Stimulated activated CD8-positive, alpha-beta memory T cell treated with anti-CD3 and anti-CD28 coated beads, Interleukin-12 subunit alpha, Interleukin-12 subunit beta, amount 100 ng/mL, for 4 hours (primary cell): ENCODE measurements around the gene GRIN2D.

Experiments used
- DNase-seq: peaks from one replicate; pipeline ENCODE4 v3.0.0-alpha.2; 2020; ENCODE audit warnings: low read depth

GRIN2D gene

DNA sequence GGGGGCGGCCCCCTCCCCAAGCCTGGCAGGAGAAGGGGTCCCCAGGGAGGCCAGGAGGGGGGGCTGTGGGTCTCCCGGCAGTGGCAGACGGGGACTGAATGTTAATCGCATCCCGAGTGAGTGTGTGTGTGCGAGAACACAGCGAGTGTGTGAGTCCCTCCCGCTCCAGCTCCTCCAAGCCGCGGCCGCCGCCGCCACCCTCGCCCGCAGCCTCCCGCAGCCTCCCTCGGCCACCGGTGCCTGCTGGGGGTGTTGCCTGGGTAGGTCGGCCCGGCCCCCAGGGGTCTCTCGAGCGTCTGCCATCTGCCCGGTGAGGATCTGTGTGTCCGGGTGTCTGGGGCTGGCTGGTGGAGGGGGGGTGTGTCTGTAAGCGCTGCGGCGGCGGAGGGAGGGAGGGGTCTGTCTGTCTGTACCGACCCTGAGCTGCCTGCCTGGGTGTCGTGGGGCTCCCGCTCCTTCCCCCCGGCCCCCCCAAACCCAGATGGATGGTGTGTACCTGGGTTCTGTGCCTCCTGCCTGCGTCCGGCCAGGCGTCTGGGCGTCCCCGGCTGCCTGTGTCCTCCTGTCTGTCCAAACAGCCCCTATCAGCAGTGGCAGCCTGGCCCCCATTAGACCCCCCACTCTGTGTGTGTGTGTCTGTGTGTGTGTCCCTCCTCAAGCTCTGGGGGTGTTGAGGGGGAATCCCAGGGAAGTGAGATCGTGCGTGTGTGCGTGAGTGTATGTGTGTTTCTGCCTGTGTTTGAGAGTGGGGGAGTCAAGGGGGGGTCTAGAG is at the start of gene GRIN2D:
Gene GRIN2D, plus strand, starts transcription at position 110 of the 772 bp plus-strand sequence. CDS start 4,725 bp downstream, outside the sequence.
- DNase-seq = no peak

DNA sequence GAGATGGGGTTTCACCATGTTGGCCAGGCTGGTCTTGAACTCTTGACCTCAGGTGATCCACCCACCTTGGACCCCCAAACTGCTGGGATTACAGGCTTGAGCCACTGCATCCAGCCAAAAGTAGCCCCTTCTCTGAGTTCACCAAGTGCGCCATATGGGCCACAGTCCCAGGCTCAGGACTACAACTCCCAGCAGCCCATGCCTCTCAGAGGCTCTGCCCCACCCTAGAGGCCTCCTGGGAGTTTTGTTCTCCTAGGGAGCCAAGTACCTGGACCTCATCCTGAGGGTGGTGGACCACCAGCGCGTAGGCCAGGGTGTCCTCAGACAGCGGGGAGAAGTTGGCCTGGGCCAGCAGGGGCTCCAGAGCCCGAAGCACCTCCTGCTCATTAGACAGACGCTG is 48.6 kb upstream of the GRIN2D start:
- no peak for DNase-seq

DNA sequence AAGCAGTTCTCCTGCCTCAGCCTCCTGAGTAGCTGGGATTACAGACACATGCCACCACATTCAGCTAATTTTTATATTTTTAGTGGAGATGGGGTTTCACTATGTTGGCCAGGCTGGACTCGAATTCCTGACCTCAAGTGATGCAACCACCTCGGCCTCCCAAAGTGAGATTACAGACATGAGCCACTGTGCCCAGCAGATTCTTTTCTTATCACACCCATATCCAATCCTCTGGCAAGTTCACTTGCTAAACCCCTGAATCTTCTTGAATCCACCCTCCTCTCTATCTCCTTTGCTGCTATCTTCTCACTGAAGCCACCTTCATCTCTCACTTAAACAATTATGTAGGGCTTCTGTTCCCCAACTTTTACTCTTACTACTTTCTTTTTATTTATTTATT is 47.3 kb upstream of the GRIN2D start:
- DNase-seq = no peak

DNA sequence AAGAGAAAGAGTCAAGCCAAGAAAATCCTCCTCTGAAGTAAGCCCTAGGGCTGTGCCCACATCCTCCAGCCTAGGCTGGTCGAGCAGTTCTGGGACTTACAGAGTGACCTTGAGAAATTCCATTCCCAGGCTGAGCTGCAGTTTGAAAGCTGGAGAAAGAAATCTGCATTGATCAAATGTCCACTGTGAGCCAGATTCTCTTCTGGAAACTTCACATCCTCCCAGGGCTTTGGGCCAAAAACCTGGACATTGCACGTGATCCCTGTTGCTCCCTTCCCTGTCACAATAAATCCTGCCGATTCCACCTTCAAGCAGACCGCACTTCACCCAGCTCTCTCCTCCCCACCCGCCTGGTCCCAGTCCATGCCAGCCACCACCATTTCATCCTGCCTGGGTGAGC is 45.4 kb upstream of the GRIN2D start:
- DNase-seq = no peak

DNA sequence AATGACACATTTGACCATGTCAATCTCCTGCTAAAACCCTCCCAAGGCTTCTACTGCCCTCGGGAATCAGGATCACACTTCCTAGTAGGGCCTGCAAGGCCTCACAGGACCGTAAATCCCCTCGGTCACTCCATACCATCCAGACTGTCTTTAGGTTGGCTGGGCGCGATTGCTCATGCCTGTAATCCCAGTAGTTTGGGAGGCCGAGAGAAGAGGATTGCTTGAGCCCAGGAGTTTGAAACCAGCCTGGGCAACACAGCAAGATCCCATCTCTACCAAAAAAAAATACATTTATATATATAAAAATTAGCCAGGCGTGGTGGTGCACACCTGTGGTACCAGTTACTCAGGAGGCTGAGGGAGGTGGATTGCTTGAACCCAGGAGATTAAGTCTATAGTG is 44.7 kb upstream of the GRIN2D start:
- DNase-seq = no peak

DNA sequence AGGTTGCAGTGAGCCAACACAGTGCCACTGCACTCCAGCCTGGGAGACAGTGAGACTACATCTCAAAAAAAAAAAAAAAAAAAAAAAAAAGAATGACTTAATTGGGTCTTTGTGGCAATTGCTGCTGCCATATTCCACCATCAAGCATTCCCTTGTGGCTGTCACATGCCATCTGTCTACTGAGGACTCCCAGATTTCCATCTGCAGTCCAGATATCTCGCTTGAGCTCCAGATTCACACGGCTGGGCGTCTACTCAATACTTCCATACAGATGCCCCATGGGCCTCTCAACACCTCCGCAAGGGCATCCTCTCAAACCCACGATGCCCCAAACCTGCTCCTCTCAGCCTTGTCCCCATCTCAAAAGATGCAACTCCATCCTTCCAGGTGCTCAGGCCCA is 42.6 kb upstream of the GRIN2D start:
- no peak for DNase-seq

DNA sequence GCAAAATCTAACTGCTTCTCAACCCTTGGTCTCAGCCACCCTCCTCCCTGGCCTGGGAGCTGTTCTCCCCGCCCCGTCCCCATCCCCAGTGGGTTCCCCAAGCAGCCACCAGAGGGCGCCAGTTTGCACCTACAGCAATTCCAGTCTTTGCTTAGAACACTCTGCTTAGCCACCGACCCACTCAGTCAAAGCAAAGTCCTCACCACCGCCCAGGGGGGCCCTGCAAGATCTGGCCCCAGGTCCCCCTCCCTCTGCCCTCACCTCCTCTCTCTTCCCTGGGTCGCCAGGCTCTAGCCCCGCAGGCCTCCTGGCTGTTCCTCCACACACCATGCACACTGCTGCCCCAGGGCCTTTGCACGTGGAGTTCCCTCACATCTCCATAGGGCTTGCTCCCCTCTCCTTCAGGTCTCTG is 42.1 kb upstream of the GRIN2D start:
- DNase-seq = peak; percentile 52

DNA sequence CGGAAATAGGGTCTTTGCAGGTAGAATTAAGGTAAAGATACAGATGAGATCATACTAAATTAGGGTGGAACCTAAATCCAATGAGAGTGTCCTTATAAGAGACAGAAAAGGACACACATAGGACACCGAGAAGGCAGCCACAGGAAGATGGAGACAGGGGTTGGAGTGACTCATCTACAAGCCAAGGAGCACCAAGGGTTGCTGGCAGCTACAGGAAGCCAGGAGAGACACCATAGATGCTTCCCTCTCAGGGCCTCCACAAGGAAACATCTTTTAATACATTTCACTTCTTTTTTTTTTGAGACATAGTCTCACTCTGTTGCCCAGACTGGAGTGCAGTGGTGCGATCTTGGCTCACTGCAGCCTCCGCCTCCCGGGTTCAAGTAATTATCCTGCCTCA is 39.8 kb upstream of the GRIN2D start:
- DNase-seq = no peak

DNA sequence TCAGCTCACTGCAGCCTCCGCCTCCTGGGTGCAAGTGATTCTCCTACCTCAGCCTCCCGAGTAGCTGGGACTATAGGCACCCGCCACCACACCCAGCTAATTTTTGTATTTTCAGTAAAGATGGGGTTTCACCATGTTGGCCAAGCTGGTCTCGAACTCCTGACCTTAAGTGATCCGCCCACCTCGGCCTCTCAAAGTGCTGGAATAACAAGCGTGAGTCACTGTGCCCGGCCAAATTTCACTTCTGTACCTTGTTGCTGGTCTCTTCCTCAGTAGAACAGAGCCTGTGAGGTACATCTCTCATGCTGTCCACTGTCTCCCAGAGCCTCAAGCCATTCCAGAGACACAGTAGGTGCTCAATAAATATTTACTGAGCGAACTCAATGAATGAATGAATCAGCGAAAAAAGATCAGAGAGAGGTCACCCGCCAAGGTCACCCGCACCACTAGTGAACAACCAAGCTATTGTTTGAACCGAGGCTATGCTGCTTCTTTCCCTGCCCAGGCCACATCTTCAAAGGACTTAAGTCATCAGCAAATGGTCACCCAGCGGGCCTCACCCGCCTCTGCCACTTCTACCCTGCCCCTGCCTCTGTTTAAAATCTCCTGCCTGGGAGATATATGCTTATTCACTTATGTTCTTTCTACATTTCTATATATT is 39.0 kb upstream of the GRIN2D start:
- no peak for DNase-seq

DNA sequence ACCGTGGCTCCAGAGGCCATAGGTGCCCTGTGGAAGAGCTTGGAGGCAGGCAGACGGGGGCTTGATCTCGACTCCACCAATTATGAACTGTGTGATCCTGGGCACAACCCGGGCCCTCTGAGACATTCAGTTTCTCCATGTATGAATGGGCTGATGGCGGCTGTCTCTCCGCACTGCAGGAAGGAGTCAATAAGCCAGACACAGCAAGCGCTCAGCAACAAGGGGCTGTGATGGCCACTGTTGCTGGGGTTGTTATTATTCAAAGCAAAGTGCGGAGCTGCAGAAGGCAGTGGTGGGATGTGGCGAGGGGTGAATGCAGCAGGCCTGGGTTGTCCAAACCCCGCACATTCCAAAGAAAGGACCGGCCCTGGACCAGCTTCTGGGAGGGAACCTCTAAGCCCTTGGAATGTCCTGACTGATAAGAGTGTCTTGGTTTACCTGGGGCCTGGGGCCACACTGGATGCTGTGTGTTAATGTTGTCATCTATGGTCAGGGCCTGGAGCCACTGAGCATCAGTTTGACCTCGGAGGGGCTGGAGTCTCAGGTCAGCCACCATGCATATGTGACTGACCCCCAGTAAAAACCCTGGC is 38.0 kb upstream of the GRIN2D start:
- DNase-seq = no peak

DNA sequence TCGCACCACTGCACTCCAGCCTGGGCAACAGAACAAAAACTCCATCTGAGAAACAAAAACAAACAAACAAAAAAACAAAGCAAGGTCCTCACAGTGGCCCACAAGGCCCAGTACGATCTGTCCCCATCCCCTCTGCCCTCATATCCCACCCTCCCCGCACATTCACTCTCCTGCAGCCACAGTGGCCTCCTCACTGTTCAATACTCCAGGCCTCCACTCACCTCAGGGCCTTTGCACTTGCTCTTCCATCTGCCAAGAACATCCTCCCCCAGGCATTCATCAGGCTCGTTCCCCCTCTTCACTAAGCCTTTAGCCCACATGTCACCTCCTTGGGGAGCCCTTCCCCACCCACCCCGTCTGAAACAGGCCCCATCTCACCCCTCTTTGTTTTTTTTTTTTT is 34.3 kb upstream of the GRIN2D start:
- DNase-seq = no peak

DNA sequence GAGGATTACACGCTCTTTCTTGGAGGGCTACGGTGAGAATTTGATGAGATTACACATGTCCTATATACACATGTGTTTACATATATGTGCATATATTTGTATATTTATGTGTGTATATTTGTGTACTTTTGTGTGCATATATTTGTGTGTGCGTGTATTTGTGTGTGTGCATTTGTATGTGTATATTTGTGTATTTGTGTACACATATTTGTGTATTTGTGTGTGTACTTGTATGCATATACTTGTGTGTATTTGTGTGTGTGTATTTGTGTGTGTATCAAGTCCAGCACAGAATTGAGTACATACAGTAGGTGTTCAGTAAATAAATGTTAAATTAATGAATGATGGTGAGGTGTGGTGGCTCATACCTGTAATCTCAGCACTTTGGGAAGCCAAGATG is 31.6 kb upstream of the GRIN2D start:
- no peak for DNase-seq

DNA sequence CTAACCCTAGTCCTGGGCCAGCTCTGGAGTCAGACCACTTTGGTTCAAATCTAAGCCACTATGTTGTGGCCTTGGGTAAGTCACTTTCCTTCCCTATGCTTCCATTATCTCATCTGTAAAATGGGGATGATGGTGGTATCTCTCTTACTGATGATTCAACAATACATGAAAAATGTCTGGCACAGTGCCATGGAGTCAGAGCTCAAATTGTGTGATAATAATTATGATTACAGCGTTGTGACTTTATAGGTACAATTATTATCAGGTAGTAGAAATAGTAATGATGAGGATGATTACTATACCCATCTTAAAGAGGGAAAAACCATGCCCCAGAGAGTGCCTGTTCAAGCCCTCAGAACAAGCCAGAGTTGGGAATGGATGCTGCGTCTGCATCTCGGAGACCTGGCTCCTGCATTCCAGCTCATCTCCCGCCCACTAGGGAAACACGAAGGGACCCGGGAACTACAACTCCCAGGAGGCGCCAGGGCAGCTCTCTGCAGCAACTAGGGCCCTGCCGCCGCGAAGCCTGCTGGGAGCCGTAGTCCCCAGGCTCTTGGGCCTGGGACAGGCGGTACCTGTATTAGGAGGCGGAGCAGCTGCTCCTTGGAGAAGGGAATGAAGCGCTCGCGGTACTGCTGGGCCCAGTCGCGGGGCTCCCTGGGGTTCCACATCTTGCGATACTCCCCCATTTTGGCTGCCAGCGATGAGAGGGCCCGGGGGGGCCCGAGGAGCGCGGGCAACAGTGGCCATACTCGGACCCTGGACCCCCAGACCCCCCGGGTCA is 30.6 kb upstream of the GRIN2D start:
- DNase-seq = peak; percentile 73

DNA sequence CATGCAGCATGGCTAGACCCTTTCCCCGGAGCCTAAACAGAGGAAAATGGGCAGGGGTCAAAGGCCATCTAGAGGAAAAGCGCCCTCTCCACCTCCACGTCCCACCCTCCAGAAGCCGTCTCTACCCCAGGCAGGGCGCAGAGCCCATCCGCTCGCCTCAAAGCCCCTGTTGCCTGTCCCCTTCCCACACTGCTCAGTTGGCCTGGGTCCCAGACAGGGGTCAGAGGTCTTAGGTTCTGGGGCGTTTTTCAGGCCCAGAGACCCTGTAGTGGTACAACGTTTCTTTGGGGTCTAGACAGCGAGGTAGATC is 30.0 kb upstream of the GRIN2D start:
- DNase-seq = no peak

DNA sequence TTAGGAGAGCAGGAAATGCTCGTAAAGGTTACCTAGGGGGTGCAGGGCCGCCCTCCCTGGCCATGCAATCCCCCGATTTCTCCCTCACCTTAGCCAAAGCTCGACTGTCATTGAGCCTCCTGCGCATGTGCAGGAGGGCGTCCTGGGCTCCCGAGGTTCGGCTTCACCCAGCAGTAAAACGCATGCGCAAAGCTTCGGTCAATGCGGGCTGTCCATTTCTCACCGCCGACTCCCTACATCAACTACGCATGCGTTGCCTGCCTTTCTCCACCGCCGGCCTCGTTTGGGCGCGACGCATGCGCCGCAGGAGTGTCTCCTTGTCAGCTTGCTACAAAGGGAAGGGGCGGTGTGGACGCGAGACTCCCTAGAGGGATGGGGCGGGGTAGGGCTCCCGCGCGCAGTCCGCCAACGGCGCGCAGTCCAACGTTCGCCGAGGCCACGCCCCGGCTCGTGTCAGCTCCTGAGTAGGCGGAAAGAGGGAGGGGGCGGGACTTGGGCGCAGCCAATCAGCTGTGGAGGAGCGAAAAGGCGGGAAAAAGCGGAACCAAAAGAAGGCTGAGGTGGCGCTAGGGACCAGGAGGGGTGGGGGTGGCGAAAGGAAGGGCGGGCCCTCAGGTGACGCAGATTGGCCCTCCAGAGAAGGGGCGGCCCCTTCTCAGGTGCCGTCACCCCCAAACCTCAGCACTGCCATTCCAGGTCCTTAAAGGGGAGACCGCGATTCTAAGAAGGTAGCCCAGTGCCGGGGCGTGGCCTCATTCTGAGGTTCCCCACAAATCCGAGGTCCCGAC is 29.5 kb upstream of the GRIN2D start, which contains the start of the genes SYNGR4 and TMEM143:
Gene SYNGR4, plus strand, starts transcription at position 558 of the 788 bp plus-strand sequence. CDS start 1,476 bp downstream, outside the sequence.
Gene TMEM143, minus strand, starts transcription at position 131 of the 788 bp plus-strand sequence. Its CDS starts 20 bp downstream, at position 111.
- DNase-seq = peak; percentile 96

DNA sequence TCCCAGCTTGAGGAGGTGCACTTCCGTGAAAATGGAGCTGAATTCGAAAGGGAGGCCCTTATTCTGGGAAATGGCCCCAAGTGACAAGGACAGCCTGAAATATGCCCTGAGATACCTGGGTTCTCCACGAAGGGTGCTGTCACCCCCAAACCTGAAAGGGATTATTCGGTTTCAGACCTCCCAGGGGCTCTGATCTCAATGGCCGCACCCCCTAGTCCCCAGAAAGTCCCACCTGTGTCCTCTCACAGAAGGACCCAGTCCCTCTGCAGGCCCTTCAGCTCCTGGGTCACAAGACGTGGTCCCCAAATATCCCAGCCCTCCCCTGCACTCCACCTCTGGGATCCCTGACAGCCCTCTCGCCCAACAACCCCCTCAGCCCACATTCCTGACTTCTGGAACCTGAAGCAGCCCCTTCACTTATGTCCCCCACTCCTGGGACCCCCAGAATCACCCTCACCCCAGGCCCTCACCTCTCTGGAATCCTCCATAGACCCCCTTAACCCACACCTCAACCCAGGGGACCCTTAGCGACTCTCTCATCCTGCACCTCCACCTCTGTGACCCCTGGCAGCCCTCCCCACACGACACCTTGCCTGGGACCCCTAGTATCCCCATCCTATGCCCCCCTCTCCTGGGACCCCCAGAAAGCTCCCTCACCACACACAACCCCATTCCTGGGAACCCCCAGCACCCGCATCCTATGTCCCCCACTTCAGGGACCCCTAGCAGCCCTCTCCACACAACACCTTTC is 28.7 kb upstream of the GRIN2D start:
- no peak for DNase-seq

DNA sequence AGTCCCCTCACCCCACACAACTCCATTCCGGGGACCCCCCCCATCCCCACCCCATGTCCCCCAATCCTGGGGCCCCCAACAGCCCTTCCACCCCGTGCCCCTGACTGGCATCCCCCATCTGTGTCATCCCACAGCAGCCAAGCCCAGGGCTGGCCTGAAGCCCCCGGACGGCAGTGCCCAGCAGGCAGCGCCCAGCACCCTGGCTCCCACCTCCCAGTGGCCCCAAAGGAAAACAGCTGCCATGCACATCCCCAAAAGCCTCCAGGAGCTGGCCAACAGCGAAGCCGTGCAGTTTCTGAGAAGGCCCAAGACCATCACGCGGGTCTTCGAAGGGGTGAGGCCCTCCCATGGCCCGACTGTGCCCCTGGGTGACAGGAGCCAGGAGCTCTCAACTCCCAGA is 27.9 kb upstream of the GRIN2D start:
- DNase-seq = no peak

DNA sequence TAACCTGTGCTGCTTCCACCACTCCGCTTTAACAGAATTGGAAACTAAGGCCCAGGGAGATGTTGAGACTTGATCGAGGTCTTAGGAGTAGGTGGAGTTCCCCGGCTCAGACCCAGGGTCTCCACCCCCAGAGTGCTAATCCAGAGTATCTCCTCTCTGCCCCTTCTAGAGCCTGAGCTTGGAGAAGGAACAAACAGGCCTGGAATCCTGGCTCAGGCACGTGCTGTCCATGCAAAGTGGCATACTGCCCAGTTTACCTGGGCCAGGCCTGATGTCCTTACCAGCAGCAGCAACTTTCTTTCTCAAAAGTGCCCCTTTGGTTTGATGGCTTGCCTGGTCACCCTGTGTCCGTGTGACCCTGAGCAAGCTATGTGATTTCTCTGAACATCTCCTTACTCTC is 25.6 kb upstream of the GRIN2D start:
- no peak for DNase-seq

DNA sequence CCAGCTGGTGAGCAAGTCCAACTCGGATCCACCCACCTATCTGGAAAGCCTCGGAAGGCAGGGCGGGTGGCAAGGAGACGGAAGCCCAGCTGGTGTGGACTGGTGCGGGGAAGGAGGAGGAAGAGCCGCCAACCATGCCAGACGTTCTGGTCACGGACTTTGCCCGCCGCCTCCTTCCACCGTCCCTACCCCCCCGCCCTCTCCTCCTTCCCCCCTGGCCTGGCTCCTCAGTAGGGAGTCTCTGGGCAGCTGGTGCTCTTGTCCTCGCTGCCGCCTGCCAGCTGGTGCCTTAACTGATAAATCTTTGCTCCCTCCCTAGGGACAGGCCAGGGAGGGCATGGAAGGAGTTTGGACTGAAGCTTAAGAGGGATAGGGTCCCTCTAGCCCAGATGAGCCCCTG is 24.5 kb upstream of the GRIN2D start:
- no peak for DNase-seq

DNA sequence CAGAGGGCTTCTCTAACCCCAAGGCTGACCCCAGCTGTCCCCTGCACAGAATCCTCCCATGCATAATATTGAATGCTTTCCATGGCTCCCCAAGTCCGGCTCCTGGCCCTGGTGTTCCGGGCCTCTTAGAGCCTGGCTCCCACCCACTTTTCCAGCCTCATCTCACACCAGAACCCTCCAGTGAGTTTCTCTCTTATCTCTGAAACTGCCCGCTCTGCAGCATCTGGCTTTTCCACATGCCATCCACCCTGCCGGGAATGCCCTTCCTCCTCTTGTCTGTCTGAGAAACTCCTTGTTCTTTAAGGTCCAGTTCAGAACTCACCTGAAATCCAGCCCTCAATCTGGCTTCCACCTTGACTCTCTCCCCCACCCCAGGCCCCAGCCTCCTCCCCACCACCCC is 22.5 kb upstream of the GRIN2D start:
- DNase-seq = no peak

DNA sequence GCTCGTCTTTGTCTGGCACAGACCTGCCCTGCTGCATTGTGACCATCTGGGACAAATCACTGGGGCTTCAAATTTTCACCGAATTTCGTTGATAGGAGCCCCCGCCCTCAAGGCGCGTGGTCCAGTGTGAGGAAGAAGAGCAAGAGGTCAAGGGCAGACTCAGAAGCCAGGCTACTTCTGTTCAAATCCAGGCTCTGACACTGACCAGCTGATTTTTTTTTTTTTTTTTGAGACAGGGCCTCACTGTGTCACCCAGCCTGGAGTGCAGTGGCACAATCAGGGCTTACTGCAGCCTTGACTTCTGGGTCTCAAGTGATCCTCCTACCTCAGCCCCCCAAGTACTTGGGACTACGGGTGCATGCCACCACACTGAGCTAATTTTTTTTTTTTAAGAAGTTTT is 22.1 kb upstream of the GRIN2D start:
- DNase-seq = no peak
